WI38 (cell line): Measurements from ENCODE around the gene KCNJ3.

Experiments used
- H3K4me3 ChIP-seq: 2 replicates; pipeline ENCODE4 v1.5.1; 2011; ENCODE audit warnings: low read depth, mild to moderate bottlenecking, control low read depth, low read length
- TF ChIP-seq, protein P1 (sequence below): IDR thresholded peaks from 2 replicates; pipeline ENCODE4 v1.5.1; 2012; ENCODE audit warnings: low read depth, mild to moderate bottlenecking, control low read depth, low read length

Gene KCNJ3

DNA sequence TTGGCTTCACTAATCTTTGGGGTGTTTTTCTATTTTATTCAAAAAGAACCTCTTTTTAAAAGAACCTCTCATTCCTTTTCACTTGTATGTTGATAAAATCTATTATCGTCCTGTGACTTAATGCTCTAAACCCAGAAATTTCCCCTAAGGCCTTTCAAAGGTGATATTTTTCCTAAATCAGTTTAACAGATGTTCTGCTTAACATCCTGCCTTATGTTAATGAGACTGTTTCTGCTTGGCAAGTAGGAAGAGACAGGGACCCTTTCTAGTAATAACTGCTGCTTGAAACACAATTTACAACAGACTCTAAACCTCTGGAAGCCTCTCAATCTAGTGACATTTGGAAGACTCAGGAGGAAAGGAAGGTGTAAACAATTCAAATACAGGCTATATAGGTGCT is 128.8 kb downstream of the KCNJ3 start:
- TF ChIP-seq, protein P1, sequence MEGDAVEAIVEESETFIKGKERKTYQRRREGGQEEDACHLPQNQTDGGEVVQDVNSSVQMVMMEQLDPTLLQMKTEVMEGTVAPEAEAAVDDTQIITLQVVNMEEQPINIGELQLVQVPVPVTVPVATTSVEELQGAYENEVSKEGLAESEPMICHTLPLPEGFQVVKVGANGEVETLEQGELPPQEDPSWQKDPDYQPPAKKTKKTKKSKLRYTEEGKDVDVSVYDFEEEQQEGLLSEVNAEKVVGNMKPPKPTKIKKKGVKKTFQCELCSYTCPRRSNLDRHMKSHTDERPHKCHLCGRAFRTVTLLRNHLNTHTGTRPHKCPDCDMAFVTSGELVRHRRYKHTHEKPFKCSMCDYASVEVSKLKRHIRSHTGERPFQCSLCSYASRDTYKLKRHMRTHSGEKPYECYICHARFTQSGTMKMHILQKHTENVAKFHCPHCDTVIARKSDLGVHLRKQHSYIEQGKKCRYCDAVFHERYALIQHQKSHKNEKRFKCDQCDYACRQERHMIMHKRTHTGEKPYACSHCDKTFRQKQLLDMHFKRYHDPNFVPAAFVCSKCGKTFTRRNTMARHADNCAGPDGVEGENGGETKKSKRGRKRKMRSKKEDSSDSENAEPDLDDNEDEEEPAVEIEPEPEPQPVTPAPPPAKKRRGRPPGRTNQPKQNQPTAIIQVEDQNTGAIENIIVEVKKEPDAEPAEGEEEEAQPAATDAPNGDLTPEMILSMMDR = no peak
- H3K4me3 ChIP-seq = no peak overlapping the region

DNA sequence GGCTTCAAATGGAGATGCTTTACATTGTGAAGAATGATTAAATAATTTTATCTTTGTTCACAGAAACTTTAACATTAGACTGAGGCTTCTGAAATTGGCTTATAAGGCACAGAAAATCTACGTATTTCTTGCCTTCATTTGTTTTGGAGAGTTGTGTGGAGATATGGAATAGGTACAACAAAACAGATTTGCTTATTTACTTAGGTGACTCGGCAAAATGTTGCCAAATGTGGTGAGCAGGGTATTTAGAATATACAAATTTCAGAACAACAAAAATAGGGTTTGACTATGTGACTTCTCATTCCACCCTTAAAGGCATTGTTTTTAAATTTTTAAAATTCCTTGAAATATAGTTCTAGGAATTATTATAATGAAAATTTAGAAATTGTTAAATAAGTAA is 134.2 kb downstream of the KCNJ3 start:
- no peak overlapping the region for H3K4me3 ChIP-seq
- TF ChIP-seq, protein P1 = no peak

DNA sequence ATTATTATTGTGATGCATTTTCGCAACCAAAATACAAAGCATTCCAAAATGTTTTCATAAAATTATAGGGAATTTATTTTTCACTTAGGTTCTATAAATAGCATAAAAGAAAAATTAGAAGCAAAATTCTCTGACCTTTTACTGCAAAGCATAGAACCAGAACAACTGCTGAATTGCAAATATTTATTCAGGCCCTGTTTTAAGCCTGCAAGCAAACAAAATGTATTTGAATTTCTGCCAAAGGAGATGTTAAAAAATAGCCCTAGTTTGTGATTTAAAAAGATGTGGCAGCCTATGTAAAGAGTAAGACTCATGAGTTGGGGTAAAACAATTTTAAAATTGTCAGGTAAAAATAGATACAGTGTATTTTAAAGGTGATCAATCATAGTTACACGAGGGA is 138.1 kb downstream of the KCNJ3 start:
- TF ChIP-seq, protein P1 = no peak
- no peak overlapping the region for H3K4me3 ChIP-seq

DNA sequence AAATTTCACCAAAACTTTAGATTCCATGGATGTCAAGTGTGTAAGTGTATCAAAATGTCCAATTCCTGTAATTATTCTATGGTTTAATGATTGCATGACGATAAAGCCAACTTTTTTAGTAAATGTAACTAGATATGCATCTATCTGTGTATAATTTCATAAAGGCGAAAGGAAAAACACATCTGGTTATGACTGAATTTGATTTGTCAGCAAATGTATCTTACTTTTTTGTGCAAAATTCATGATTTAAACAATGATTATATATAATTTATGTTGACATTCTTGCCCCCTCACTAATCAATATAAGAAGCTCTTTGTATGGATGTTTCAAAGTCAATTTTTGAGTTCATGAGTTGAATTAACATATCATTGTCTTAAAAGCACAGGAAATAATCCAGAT is 138.5 kb downstream of the KCNJ3 start:
- TF ChIP-seq, protein P1 = no peak
- no peak overlapping the region for H3K4me3 ChIP-seq

DNA sequence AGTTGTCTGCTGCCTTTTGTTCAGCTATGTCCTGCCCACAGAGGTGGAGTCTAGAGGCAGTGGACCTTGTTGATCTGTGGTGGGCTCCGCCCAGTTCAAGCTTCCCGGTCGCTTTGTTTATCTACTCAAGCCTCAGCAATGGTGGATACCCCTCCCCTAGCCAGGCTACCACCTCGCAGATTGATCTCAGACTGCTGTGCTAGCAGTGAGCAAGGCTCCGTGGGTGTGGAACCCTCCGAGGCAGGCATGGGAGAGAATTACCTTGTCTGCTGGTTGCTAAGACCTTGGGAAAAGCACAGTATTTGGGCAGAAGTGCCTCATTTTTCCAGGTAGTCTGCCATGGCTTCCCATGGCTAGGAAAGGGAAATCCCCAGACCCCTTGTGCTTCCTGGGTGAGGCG is 146.0 kb downstream of the KCNJ3 start:
- TF ChIP-seq, protein P1 = no peak
- no peak overlapping the region for H3K4me3 ChIP-seq

DNA sequence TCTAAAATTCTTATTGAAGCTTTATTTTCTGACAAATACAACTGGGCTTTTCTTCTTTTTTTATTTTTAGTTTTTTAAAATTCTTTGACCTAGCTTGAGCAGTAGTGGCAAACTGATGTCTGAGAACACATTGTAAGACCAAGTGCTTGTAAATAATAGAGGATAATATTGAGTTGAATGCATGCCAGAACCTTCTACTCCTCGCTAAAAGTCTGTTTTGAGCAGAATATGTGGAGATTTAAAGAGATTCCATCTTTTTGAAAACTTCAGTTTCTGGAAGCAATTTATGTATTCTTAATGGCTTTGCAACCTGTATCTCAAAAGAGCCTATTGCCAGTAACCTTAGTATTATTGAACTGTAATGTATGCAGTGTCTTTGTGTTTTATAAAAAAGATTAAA is 148.3 kb downstream of the KCNJ3 start:
- no peak overlapping the region for H3K4me3 ChIP-seq
- TF ChIP-seq, protein P1 = no peak

DNA sequence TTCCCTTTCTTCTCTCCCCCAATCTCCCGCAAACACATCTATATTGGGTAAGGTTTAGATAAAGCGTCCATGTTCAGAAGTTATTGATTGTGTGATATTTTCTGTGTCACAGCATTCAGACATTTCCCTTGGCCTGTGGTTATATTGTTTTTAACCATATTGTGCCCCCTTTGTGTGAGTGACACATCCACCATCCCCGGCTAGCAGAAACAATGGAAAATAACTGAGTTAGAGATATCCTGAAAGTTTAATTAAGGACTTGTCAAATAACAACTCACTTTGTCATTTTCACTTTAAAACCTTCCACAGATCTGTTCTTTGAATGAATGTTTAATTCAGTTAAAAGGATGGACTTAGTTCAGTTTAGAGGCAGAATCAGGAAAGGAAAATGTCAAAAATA is 151.0 kb downstream of the KCNJ3 start:
- TF ChIP-seq, protein P1 = no peak

More for the DNA sequence above, 151.0 kb downstream of the KCNJ3 start:
- no peak overlapping the region for H3K4me3 ChIP-seq
